ENCODE results near the gene XPR1.

XPR1 gene

DNA sequence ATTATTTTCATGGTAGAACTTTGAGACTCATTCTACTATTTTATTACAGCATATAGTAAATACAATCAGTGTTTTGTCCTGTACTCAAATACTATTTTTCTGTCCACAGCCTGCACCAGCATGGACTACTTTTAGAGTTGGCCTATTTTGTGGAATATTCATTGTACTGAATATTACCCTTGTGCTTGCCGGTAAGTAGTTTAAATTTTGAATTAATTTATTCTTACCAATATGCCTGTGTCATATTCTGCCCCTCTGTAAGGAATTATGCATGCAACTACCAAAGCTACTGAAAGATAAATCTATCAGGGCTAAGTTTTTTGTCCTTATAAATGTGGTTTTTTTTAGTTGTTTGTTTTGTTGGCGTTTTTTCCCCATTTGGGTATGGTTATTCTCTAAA is 179.5 kb downstream of the XPR1 start:
- Histone ChIP-seq H3K9me2 (replicated peaks; ENCODE audit: control insufficient read depth, low read length) (no peaks in the 10 kb centered on the region), H3F3A (ENCODE audit: control insufficient read depth, insufficient read depth) (no peaks in the 10 kb centered on the region), H3K4me3 (ENCODE audit: low read length) (no peak overlapping the region), H3K27ac (ENCODE audit: low read depth, low read length) (no peak overlapping the region), H3K27me3 (ENCODE audit: control insufficient read depth, low read length) (no peaks in the 10 kb centered on the region), H3K4me1 (ENCODE audit: control insufficient read depth, low read length) (no peaks in the 10 kb centered on the region), H3K4me2 (ENCODE audit: low read length) (no peak overlapping the region), H4K20me1 (ENCODE audit: control insufficient read depth, insufficient read depth, low read depth, low read length) (no peaks in the 10 kb centered on the region), H3K9me3 (ENCODE audit: control insufficient read depth, insufficient read depth, low read length) (no peaks in the 10 kb centered on the region), H3K79me2 (ENCODE audit: control insufficient read depth, low read length) (no peaks in the 10 kb centered on the region), H3K36me3 (ENCODE audit: control insufficient read depth, low read length) (peaks cover 2% of the 10 kb centered on the region; the same call in 1 of the 2 replicates)
- TF ChIP-seq CTCF (IDR thresholded peaks at IDR 0.05; ENCODE audit: low read depth, low read length, poor library complexity, severe bottlenecking) (no peak), EZH2phosphoT487 (IDR thresholded peaks at IDR 0.05; ENCODE audit: borderline replicate concordance, low read length) (no peak)

GRCh38 chr1:180811886-180812285 is 180.1 kb downstream of the XPR1 start:
- TF ChIP-seq CTCF (IDR thresholded peaks at IDR 0.05; ENCODE audit: low read depth, low read length, poor library complexity, severe bottlenecking) (no peak), EZH2phosphoT487 (IDR thresholded peaks at IDR 0.05; ENCODE audit: borderline replicate concordance, low read length) (no peak)
- Histone ChIP-seq H4K20me1 (ENCODE audit: control insufficient read depth, insufficient read depth, low read depth, low read length) (no peaks in the 10 kb centered on the region), H3K9me2 (replicated peaks; ENCODE audit: control insufficient read depth, low read length) (no peaks in the 10 kb centered on the region), H3K4me3 (ENCODE audit: low read length) (no peak overlapping the region), H3F3A (ENCODE audit: control insufficient read depth, insufficient read depth) (no peaks in the 10 kb centered on the region), H3K79me2 (ENCODE audit: control insufficient read depth, low read length) (no peaks in the 10 kb centered on the region), H3K36me3 (ENCODE audit: control insufficient read depth, low read length) (peaks cover 2% of the 10 kb centered on the region; the same call in 1 of the 2 replicates), H3K27me3 (ENCODE audit: control insufficient read depth, low read length) (no peaks in the 10 kb centered on the region), H3K4me1 (ENCODE audit: control insufficient read depth, low read length) (no peaks in the 10 kb centered on the region), H3K27ac (ENCODE audit: low read depth, low read length) (no peak overlapping the region), H3K9me3 (ENCODE audit: control insufficient read depth, insufficient read depth, low read length) (no peaks in the 10 kb centered on the region), H3K4me2 (ENCODE audit: low read length) (no peak overlapping the region)

- Histone ChIP-seq H3K4me2 (ENCODE audit: low read length) (no peak overlapping the region), H3F3A (ENCODE audit: control insufficient read depth, insufficient read depth) (no peaks in the 10 kb centered on the region), H3K27me3 (ENCODE audit: control insufficient read depth, low read length) (no peaks in the 10 kb centered on the region), H3K9me3 (ENCODE audit: control insufficient read depth, insufficient read depth, low read length) (no peaks in the 10 kb centered on the region), H3K27ac (ENCODE audit: low read depth, low read length) (no peak overlapping the region), H3K36me3 (ENCODE audit: control insufficient read depth, low read length) (no peaks in the 10 kb centered on the region), H3K79me2 (ENCODE audit: control insufficient read depth, low read length) (no peaks in the 10 kb centered on the region), H3K4me3 (ENCODE audit: low read length) (no peak overlapping the region), H3K9me2 (replicated peaks; ENCODE audit: control insufficient read depth, low read length) (no peaks in the 10 kb centered on the region), H3K4me1 (ENCODE audit: control insufficient read depth, low read length) (no peaks in the 10 kb centered on the region), H4K20me1 (ENCODE audit: control insufficient read depth, insufficient read depth, low read depth, low read length) (no peaks in the 10 kb centered on the region)
- TF ChIP-seq CTCF (IDR thresholded peaks at IDR 0.05; ENCODE audit: low read depth, low read length, poor library complexity, severe bottlenecking) (no peak), EZH2phosphoT487 (IDR thresholded peaks at IDR 0.05; ENCODE audit: borderline replicate concordance, low read length) (no peak)
Measured at GRCh38 chr1:180814258-180814657, 182.4 kb downstream of the XPR1 start.

DNA sequence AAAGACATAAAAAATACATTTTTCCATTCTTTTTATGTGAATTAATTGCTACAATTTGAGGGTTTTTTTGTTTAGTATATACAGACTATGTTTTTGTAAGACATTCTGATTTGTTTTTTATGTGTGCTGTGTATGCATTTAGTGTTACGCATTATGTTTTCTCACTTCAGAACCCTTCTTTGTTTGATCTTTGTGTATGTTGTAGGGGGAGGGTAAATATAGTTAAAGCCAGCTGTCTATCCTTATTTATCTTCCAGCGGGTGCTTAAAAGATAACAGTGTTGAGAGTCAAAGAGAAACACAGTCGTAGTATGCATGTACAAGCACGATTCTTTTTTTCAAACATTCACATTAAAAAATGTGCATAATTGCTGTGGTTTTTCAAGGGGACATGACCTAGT is 183.4 kb downstream of the XPR1 start:
- no peak overlapping the region for H3K4me3 ChIP-seq (ENCODE audit: low read length)
- H3K4me2 ChIP-seq (ENCODE audit: low read length), result no peak overlapping the region
- no peaks in the 10 kb centered on the region for H3K4me1 ChIP-seq (ENCODE audit: control insufficient read depth, low read length)
- H3K9me3 ChIP-seq (ENCODE audit: control insufficient read depth, insufficient read depth, low read length), result no peaks in the 10 kb centered on the region
- no peaks in the 10 kb centered on the region for H3K9me2 ChIP-seq (replicated peaks; ENCODE audit: control insufficient read depth, low read length)
- H4K20me1 ChIP-seq (ENCODE audit: control insufficient read depth, insufficient read depth, low read depth, low read length), result no peaks in the 10 kb centered on the region
- no peaks in the 10 kb centered on the region for H3K36me3 ChIP-seq (ENCODE audit: control insufficient read depth, low read length)
- H3K27ac ChIP-seq (ENCODE audit: low read depth, low read length), result no peak overlapping the region
- H3F3A ChIP-seq (ENCODE audit: control insufficient read depth, insufficient read depth), result no peaks in the 10 kb centered on the region
- TF ChIP-seq EZH2phosphoT487 (IDR thresholded peaks at IDR 0.05; ENCODE audit: borderline replicate concordance, low read length) (no peak), CTCF (IDR thresholded peaks at IDR 0.05; ENCODE audit: low read depth, low read length, poor library complexity, severe bottlenecking) (no peak)
- H3K27me3 ChIP-seq (ENCODE audit: control insufficient read depth, low read length), result no peaks in the 10 kb centered on the region
- no peaks in the 10 kb centered on the region for H3K79me2 ChIP-seq (ENCODE audit: control insufficient read depth, low read length)

Measured in DOHH2 (cell line).